Ishikawa (cell line): ENCODE results near the gene LNP1.

Source experiments
- EP300 ChIP-seq: IDR thresholded peaks from 2 replicates; pipeline ENCODE4 v1.6.1; 2012; ENCODE audit warnings: borderline replicate concordance
- RAD21 ChIP-seq: IDR thresholded peaks from 2 replicates; pipeline ENCODE4 v1.6.1; 2012; ENCODE audit warnings: low read depth
- TAF1 ChIP-seq: IDR thresholded peaks from 2 replicates; pipeline ENCODE4 v1.6.1; 2012; ENCODE audit warnings: low read depth, mild to moderate bottlenecking

DNA sequence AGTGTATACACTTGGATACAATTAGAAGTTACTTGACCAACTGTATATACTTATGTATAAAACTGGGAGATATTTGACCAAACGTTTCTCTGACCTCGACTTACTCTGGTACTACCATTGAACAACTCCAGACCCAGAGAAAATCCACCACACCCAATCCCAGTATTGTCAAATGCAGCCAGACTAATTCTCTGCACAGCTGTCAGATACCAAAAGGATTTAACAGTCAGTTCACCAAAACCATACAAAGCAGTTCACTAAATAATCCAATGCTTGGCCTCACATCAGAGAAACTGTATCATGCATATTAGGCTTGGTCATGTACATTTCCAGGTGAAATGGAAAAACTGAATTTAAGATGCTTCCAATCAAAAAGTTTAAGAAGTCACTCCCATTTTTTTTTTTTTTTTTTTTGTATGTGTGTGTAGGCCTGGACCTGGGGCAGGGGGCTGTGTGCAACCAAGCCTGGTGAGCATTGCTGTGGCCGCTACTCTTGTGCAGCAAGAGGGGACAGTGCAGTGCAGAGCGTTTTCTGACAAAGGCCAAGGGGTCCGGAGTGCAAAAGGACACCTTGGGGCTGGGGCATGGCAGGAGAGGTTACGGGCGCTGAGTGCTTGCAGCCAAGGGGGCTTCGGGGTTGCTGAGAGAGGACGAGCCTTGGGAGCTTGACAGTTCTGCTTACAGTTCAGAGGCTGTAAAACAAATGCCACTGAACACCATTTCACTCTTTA, 1.8 kb upstream of the LNP1 start:
- TF ChIP-seq TAF1 (no peak), EP300 (no peak), RAD21 (no peak)
